Measurements from ENCODE around the gene POLR1A.

The POLR1A gene

GRCh38 chr2:86036669-86037138, 69.0 kb downstream of the POLR1A start:
- Mint-ChIP-seq H3K4me1 (ENCODE audit: low read depth in 2 of 2) (peaks cover 59 to 61% of the 10 kb centered on the region in 2 donors), H3K4me3 (peak overlapping the region; percentile 79 to 83), H3K27ac (peak overlapping the region; percentile 98 to 99), H3K27me3 (no peaks in the 10 kb centered on the region), H3K9me3 (no peaks in the 10 kb centered on the region), H3K36me3 (ENCODE audit: insufficient read depth) (peaks cover 57% of the 10 kb centered on the region)
- DNase-seq (no peak), ATAC-seq (replicated peaks) (no peak)

- ATAC-seq (replicated peaks) (peak; percentile 39), DNase-seq (peak; percentile 60 to 63 (median 61))
- H3K4me3 Mint-ChIP-seq = peak overlapping the region; percentile 79 to 83
- H3K36me3 Mint-ChIP-seq (ENCODE audit: insufficient read depth) = peaks cover 52% of the 10 kb centered on the region
- H3K4me1 Mint-ChIP-seq (ENCODE audit: low read depth in 2 of 2) = peaks cover 56 to 58% of the 10 kb centered on the region in 2 donors
- H3K9me3 Mint-ChIP-seq = no peaks in the 10 kb centered on the region
- H3K27ac Mint-ChIP-seq = peak overlapping the region; percentile 98 to 99
- H3K27me3 Mint-ChIP-seq = no peaks in the 10 kb centered on the region
Observed at GRCh38 chr2:86035883-86036668, 69.6 kb downstream of the POLR1A start.

- peak overlapping the region; percentile 79 to 83 for H3K4me3 Mint-ChIP-seq
- H3K36me3 Mint-ChIP-seq (ENCODE audit: insufficient read depth) = peaks cover 55% of the 10 kb centered on the region
- H3K27me3 Mint-ChIP-seq = no peaks in the 10 kb centered on the region
- H3K9me3 Mint-ChIP-seq = no peaks in the 10 kb centered on the region
- H3K27ac Mint-ChIP-seq = peak overlapping the region; percentile 98 to 99
- no peak for ATAC-seq (replicated peaks)
- peaks cover 51 to 52% of the 10 kb centered on the region in 2 donors for H3K4me1 Mint-ChIP-seq (ENCODE audit: low read depth in 2 of 2)
- no peak for DNase-seq
Observed at GRCh38 chr2:86035376-86035882, 70.3 kb downstream of the POLR1A start.

- peaks cover 62% of the 10 kb centered on the region for H3K36me3 Mint-ChIP-seq (ENCODE audit: insufficient read depth)
- H3K27ac Mint-ChIP-seq = peak overlapping the region; percentile 98 to 99
- no peaks in the 10 kb centered on the region for H3K9me3 Mint-ChIP-seq
- no peak for ATAC-seq (replicated peaks)
- no peaks in the 10 kb centered on the region for H3K27me3 Mint-ChIP-seq
- peaks cover 42 to 43% of the 10 kb centered on the region in 2 donors for H3K4me1 Mint-ChIP-seq (ENCODE audit: low read depth in 2 of 2)
- peak overlapping the region in 1 of 2 donors; percentile 22 for H3K4me3 Mint-ChIP-seq
- DNase-seq = no peak
Observed at GRCh38 chr2:86033751-86034692, 71.7 kb downstream of the POLR1A start.

- Mint-ChIP-seq H3K4me3 (no peak overlapping the region), H3K27ac (peak overlapping the region; percentile 41 to 77), H3K27me3 (no peaks in the 10 kb centered on the region), H3K4me1 (ENCODE audit: low read depth in 2 of 2) (peaks cover 32 to 33% of the 10 kb centered on the region in 2 donors), H3K9me3 (no peaks in the 10 kb centered on the region), H3K36me3 (ENCODE audit: insufficient read depth) (peaks cover 60% of the 10 kb centered on the region)
- ATAC-seq (replicated peaks) (no peak), DNase-seq (no peak)
Observed at GRCh38 chr2:86032861-86033595, 72.7 kb downstream of the POLR1A start.

GRCh38 chr2:86031606-86032005, 74.1 kb downstream of the POLR1A start:
- Mint-ChIP-seq H3K4me1 (ENCODE audit: low read depth in 2 of 2) (peaks cover 20 to 22% of the 10 kb centered on the region in 2 donors), H3K9me3 (no peaks in the 10 kb centered on the region), H3K27me3 (no peaks in the 10 kb centered on the region), H3K27ac (no peak overlapping the region), H3K4me3 (no peak overlapping the region), H3K36me3 (ENCODE audit: insufficient read depth) (peaks cover 54% of the 10 kb centered on the region)
- DNase-seq (no peak), ATAC-seq (replicated peaks) (no peak)

GRCh38 chr2:86031151-86031550, 74.5 kb downstream of the POLR1A start:
- Mint-ChIP-seq H3K9me3 (no peaks in the 10 kb centered on the region), H3K27ac (peak overlapping the region in 1 of 2 donors; percentile 17), H3K36me3 (ENCODE audit: insufficient read depth) (peaks cover 52% of the 10 kb centered on the region), H3K27me3 (no peaks in the 10 kb centered on the region), H3K4me1 (ENCODE audit: low read depth in 2 of 2) (peaks cover 15 to 18% of the 10 kb centered on the region in 2 donors), H3K4me3 (no peak overlapping the region)
- DNase-seq (no peak), ATAC-seq (replicated peaks) (no peak)

- Mint-ChIP-seq H3K27ac (peak overlapping the region in 1 of 2 donors; percentile 17), H3K36me3 (ENCODE audit: insufficient read depth) (peaks cover 50% of the 10 kb centered on the region), H3K4me1 (ENCODE audit: low read depth in 2 of 2) (peaks cover 4 to 9% of the 10 kb centered on the region in 2 donors), H3K27me3 (no peaks in the 10 kb centered on the region), H3K9me3 (no peaks in the 10 kb centered on the region), H3K4me3 (no peak overlapping the region)
- DNase-seq = no peak
- no peak for ATAC-seq (replicated peaks)
Observed at GRCh38 chr2:86029873-86030272, 75.8 kb downstream of the POLR1A start.

GRCh38 chr2:86028766-86029381, 76.8 kb downstream of the POLR1A start:
- Mint-ChIP-seq H3K27me3 (no peaks in the 10 kb centered on the region), H3K4me1 (ENCODE audit: low read depth in 2 of 2) (peaks cover 0 to 6% of the 10 kb centered on the region in 2 donors), H3K4me3 (no peak overlapping the region), H3K36me3 (ENCODE audit: insufficient read depth) (peaks cover 48% of the 10 kb centered on the region), H3K9me3 (no peaks in the 10 kb centered on the region), H3K27ac (peak overlapping the region; percentile 44 to 69)
- no peak for ATAC-seq (replicated peaks)
- no peak for DNase-seq

GRCh38 chr2:86027922-86028765, 77.5 kb downstream of the POLR1A start:
- Mint-ChIP-seq H3K9me3 (no peaks in the 10 kb centered on the region), H3K36me3 (ENCODE audit: insufficient read depth) (peaks cover 44% of the 10 kb centered on the region), H3K27me3 (no peaks in the 10 kb centered on the region), H3K27ac (peak overlapping the region; percentile 44 to 46), H3K4me1 (ENCODE audit: low read depth in 2 of 2) (peaks cover 4 to 9% of the 10 kb centered on the region in 2 donors), H3K4me3 (no peak overlapping the region)
- DNase-seq (no peak), ATAC-seq (replicated peaks) (no peak)

- Mint-ChIP-seq H3K4me3 (no peak overlapping the region), H3K27ac (peak overlapping the region; percentile 46 to 78), H3K4me1 (ENCODE audit: low read depth in 2 of 2) (peaks cover 8 to 9% of the 10 kb centered on the region in 2 donors), H3K36me3 (ENCODE audit: insufficient read depth) (peaks cover 48% of the 10 kb centered on the region), H3K27me3 (no peaks in the 10 kb centered on the region), H3K9me3 (no peaks in the 10 kb centered on the region)
- ATAC-seq (replicated peaks) (no peak), DNase-seq (no peak)
Observed at GRCh38 chr2:86027196-86027921, 78.3 kb downstream of the POLR1A start.

All from effector memory CD8-positive, alpha-beta T cell (primary cell).